AG20443 (cell line): ENCODE data around the gene PMS1.
"Not testable (repeated sequence)": the region's sequence is repeated elsewhere in the genome, so short reads cannot be mapped to it uniquely, and the experiment has no call there.

ENCODE experiments used
- DNase-seq: peaks from one replicate; pipeline ENCODE4 v3.0.0; 2012; ENCODE audit warnings: low spot score, mixed read lengths

PMS1 gene

DNA sequence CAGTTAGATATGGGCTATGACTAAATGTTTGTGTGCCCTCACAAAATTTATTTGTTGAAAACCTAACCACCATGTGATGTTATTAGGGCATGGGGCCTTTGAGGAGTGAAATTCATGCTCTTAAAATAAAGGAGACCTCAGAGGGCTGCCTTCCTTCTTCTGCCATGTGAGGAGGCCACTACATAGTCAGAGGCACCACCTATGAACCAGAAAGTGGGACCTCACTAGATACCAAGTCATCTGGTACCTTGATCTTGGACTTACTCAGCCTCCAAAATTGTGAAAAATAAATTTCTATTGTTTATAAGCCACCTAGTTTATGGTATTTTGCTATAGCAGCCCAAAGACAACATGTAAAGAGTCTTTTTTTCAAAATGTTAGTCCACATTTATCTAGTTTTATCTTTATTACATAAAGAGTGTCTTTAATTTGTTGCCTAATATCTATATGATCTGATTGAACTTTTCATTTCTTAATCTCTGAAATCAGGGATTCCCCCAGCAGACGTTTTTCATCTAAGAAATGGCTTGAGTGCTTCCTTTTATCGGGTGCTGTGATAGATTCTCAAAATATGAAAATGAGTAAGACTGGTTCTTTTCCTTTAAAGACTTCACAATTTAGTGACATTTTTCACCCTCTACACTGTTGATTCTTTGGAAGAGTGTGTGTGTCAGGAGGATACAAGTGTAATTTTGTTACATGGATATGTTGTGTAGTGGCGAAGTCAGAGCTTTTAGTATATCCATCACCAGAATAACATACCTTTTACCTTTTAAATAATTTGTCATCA is 34.2 kb downstream of the PMS1 start:
- no peak for DNase-seq

DNA sequence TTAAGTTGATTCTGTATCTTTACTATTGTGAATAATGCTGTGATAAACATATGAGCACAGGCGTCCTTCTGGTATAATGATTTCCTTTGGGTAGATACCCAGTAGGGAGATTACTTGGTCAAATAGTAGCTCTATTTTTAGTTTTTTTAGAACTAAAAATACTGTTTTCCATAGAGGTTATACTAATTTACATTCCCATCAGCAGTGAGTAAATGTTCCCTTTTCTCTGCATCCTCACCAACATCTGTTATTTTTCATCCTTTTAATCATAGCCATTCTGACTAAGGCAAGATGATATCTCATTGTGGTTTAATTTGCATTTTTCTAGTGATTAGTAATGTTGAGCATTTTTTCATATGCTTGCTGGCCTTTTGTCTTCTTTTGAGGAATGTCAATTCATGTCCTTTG is 35.1 kb downstream of the PMS1 start:
- peak; percentile 24 for DNase-seq

DNA sequence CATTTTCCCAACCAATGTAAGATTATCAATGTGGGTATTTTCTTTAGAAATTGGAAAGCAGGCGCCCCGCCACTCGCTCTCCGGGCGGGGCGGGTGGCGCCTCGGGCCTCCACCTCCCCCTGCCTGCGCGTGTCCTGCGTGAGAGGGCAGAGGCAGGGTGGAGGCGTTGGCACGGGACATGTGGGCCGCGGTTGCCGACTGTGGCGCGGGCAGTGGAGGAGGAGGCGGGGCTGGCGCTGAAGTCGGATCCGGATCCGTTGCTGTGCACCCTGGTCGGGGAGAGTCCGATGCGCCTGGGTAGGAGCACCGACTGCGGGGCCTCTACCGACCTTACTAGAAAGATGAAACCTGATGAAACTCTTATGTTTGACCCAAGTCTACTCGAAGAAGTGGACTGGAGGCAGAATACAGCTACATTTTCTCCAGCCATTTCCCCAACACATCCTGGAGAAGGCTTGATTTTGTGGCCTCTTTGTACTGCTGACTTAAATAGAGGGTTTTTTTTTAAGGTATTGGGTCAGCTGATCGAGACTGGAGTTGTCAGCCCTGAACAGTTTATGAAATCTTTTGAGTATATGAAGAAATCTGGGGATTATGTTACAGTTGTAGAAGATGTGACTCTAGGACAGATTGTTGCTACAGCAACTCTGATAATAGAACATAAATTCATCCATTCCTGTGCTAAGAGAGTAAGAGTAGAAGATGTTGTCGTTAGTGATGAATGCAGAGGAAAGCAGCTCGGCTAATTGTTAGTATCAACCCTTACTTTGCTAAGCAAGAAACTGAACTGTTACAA is 37.9 kb downstream of the PMS1 start:
- DNase-seq: peak; percentile 29

DNA sequence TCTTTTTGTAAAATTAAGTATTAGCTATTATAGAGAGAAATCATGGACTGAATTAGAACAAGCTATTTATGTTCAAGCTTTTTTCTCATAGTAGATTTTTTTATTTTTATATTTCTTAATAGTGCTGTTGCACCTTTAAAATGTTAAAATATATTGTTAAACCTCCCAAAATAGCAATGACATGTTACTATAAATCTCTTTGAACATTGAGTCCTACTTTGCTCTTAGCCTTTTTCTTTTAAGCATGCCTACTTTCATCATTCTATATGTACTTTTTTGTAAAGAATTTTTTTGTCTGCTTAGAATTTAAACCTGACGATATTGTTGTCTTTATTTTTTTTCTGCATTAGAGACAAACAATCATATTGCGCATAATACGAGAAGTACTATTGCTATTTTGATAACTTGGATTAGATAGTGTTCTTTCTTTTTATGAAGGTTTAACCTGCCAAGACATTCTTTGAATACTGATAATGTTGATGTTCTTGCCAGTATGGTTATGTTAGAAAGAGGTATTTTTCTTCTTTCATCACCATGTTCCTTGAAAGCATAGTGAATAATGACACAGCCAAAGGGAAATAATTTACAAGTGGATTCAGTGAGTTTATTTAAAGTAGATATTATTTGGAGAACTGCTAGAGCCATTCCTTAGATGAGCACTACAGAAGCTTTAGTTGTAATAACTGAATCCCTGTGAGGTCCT is 40.6 kb downstream of the PMS1 start:
- no peak for DNase-seq

DNA sequence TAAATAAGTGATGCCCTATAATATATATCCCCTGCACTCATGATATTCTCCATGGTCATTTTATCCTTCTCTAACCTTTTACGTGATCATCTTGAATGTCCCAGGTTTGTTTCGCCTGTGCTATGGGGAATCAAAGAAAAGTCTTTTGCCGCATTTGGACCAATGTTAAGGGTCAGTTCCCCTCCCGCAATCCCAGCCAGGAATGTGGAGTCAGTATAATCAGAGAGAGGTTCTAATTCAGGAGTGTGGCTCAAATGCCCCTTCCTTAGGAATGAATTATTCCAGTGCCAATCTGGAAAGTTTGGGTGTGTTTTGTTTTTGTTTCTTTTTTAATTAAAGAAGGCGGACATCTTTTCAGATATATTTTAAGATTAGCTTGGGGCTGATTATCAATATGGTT is 41.8 kb downstream of the PMS1 start:
- DNase-seq: no peak

DNA sequence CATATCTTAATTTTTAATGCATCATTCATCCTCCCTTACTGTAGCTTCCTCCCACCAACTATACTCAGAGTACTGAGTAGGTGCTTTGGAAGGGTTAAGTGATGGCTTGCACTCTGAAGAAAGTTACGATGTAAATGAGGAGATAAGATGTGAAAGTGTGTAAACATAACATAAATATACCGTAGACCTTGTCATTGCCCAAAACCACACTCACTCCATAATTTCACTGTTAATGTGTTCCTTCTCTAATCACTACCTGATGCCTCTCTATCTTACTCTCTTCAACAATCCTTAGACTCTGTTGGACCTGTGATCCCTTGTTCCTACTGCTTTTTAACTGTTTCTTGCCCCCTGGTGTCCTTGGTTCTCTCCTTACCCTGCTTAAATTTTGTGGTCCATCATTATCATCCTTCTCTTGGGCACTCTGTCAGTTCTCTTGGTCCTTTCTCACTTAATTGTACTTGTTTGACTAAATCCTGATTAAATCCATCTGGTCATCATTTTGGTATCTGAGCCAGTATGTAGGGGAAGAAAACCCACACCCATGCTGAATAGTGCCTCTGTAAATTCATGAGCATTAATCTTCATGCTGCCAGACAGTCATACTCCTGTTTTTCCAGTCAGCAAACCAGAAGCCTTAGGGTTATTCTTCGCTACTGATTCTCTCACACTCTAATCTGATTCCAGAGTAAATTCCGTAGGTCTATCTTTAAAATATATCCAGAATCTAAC is 45.0 kb downstream of the PMS1 start:
- peak; percentile 27 for DNase-seq

DNA sequence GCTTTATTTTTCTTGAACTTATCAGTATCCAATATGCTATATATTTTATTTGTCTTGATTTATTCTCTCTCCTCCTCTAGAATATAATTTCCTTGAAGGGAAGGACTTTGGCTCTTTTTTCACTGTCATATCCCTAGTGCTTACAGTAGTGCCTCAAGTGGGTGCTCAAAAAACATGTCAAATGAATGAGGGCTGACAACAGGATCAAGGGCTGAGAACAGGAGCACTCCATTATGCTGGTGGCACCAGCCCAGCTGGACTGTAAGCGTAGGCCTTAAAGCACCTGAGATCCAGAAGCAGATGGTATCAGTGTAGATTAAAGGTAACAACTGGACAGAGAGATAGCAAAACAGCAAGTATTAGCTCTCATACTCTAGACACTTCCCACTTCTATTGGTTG is 46.3 kb downstream of the PMS1 start:
- DNase-seq: no peak

DNA sequence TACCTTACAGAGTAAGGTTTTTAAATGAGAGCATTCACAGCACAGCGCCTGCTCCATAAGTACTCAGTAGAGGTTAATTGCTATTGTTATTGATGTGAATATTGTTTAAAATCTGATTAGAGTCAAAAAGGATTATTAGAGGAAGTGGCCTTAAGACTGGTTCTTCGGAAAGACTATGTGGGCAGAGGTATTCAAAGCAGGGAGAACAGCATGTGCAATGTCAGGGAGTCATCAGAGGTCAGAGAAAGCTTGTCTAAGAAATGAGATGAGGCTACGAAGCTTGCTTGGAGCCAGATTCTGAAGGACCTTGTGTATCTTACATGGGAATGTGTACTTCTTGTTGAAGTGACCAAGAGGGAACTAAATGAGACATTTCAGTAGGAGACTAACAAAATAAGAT is 49.8 kb downstream of the PMS1 start:
- no peak for DNase-seq

DNA sequence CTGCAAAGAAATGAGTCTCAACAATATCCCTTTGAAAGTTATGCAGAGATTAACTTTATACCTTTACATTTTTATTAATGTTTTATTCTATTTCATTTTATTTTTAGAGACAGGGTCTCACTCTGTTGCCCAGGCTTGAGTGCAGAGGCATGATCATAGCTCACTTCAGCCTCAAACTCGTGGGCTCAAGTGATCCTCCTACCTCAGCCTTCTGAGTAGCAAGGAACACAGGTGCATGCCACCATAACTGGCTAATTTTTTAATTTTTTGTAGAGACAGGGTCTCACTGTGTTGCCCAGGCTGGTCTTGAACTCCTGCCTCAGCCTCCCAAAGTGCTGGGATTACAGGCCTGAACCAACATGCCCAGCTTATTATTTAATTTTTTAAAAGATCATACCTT is 50.4 kb downstream of the PMS1 start:
- DNase-seq: not testable (repeated sequence)

DNA sequence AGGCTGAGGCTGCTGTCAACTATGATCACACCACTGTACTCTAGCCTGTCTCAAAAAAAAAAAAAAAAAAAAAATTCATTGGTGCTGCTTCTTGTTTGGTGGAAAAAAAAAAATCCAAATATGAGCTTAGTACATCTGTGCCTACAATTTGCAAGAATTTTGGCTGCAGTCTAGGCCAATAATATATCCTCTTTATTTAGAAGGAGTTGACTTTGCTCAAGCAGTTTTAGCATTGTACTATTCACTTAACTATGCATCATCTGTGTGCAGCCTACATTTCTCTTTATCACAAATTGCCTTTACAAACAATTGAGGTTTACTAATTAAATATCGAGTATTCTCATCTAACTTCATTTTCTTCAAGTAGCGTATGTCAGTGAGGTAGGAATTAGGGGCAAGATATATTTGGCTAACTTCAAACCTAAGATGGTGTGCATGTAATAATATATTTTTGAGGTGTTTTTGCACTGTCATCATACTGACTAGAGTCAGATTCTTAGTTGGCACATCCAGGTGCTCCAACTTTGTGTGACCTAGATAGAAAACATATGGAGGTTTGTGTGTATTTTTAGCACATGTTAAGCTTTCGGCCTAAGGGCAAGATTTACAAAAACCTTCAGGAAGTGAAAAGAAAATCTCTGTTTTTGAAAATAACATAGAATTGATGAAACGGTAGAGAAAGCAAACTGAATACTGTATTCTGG is 51.8 kb downstream of the PMS1 start:
- no peak for DNase-seq

DNA sequence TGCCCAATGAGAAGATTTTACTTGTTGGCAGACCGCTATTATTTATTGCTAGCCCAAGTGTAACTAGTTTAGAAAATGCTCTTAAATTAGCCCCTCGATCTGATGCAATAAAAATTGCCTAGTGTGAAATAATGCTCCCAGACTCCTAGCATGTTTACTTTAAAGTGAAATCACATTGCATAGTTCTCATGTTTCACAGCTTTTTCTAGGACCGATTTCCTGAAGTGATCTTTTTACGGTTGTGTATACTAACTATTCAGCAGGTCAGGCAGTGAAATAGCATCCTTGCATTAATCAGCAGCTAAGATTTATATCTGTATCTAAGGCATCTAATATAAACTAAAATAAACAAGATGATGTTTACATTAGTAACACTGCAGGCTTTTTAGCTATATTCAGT is 52.4 kb downstream of the PMS1 start:
- DNase-seq: peak; percentile 51

DNA sequence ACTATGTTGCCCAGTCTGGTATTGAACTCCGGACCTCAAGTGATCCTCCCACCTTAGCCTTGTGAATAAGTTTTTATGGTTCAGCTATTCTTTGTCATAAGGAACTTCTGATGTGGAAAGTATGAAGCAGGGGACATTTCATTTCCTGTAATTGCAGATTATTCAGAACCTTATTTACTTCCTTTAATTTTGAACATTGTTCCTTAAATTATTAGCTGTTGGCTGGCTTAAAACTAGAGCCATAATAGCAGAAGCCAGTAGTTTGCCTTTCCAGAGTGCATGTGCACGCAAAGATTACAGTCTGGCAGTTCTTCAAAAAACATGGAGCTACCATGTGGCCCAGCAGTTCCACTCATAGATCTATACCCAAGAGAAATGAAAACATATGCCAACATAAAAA is 53.1 kb downstream of the PMS1 start:
- DNase-seq: no peak

DNA sequence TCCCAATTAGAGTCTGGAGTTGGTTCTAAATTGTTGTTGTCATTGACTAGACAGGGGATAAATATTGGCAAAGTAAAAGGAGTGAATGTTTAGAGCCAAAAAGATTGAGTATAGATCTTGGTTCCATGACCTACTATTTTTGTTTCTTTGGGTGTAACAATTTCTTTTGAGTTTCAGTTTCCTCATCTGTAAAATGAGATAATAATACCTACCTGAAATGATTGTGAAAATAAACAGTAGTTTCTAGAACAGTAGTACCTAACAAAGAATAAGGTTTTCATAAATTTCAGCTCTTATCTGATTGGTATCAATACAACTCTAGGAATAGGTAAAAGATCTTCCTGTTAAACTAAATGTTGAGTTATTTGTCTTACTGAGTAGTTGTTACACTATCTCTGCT is 56.8 kb downstream of the PMS1 start:
- no peak for DNase-seq

DNA sequence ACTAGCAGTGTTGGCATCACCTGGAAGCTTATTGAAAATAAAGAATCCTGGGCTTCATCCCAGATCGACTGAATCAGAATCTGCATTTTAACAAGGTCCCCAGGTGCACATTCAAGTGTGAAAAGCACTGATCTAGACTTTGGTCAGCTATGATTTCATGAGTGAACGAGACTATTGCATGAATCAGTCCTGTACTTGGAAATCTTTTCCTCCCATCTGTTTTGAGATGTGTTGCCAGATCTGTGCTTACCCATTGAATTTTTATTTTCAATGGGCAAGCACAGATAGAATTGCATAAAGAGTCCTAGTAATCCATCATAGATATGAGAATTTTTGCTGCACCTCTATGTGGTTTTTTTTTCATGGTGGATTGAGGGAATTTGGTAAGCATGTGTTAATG is 64.0 kb downstream of the PMS1 start:
- DNase-seq: peak; percentile 32

DNA sequence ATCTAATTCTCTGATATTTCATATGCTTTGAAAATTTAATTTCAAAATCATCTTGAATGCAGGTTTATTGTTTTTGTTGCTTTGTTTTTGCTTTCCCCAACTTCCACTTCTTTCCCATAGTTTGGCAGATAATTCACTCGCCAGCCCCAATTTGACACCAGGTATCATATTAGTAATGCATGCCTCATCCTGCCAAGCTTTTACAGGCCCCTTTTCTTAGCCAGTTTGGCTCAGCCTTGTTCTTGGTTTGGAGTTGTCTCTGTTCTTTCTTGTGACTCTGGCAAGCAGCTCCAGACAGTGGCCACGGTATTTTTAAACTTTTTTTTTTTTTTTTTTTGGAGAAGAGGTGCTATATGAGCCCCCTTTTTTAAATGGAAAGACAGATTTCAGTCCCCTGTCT is 65.3 kb downstream of the PMS1 start:
- no peak for DNase-seq

DNA sequence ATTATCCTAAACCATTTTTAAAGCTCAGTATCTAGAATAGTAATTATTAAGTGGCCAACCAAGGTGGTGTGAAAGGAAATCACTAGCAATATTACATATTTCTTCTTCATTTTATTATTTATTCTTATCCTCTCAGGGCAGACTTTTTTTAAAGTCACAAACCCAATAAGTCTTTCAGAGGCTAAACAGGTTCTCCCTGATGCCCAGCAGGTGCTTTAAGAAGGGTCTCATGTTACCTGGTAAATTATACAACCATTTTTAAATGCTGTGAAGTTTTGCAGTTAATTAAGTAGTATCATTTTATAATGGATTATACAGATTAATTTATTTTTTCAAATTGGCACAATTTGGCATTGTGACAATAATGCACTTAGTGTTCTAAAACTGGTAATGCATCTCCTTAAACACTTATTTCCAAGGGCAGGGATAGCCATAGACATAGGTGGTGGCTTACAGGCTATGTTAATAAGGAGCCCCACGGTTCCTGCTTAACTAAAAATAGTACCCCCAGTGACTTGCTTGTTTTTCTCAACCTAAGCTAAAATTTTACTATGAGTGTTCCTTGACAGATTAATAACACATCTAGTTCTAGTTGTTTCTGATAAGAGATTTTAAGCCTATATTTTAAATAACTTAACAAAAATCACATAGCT is 67.0 kb downstream of the PMS1 start:
- no peak for DNase-seq

DNA sequence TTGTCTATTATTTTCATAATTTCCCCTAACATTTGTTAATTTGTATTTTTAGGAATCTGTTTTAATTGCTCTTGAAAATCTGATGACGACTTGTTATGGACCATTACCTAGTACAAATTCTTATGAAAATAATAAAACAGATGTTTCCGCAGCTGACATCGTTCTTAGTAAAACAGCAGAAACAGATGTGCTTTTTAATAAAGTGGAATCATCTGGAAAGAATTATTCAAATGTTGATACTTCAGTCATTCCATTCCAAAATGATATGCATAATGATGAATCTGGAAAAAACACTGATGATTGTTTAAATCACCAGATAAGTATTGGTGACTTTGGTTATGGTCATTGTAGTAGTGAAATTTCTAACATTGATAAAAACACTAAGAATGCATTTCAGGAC is 69.9 kb downstream of the PMS1 start:
- DNase-seq: no peak

DNA sequence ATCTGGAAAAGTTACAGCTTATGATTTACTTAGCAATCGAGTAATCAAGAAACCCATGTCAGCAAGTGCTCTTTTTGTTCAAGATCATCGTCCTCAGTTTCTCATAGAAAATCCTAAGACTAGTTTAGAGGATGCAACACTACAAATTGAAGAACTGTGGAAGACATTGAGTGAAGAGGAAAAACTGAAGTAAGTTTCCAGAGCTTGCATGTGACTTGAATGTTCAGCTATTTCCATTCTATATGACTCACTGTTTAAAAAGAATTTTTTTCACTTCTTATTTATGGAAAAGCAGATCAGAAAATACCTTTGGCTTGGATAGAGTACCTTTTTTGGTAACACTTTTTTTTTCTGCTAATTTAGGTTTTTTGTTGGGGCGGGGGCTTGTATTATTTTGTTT is 70.7 kb downstream of the PMS1 start:
- DNase-seq: no peak

DNA sequence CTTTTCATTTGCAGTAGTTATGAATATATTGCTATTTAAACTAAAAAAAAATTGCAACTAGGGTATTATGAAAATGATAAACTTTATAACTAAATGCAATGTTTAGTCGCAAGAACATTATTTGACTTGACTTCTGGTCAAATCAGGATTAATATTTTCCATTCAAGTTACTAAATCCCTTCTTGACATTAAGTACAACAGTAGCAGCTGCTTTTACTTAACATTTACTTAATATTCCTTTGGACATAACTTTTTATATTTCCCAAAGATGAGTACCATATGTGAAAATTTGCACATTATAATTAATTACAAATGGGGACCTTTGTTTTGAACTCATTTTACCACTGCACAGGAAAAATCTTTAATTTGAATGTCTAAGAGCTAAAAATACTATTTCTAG is 74.0 kb downstream of the PMS1 start:
- no peak for DNase-seq

DNA sequence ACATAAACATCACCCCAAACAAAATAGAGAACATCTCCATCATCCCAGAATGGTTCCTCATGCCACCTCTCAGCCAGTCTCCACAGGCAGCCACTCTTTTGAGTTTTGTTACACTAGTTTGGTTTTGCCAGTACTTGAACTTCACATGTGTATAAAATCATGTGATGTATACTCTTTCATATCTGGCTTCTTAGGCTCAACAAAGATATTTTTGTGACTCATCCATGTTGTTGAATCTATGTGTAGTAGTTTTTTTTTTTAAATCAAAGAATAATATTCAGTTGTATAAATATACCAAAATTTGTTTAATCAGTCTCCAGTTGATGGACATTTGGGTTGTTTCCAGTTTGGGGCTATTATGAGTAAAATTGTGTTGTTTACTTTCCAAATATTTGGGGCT is 75.9 kb downstream of the PMS1 start:
- DNase-seq: no peak

DNA sequence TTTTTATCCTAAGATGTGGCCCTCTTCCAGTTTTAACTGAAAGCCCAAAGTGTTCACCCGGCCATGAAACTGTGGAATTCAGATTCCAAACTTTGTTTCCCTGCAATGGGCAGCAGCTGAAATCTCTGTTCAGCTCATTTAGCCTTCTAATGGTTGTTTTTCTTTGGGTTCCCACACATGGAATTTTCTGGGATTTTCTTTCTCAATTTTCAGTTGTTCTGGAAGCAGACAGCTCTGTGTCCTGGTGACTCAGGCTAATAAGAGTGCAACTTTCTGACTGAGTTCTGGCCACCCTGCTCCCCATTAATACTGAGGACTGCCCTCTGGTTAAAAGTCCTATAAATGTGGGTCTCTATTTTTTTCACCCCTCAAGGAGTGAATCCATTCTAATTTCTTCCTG is 78.5 kb downstream of the PMS1 start:
- no peak for DNase-seq
